ENCODE results near the gene ZNF688.
"Not testable (repeated sequence)": the region's sequence is repeated elsewhere in the genome, so short reads cannot be mapped to it uniquely, and the experiment has no call there.

The ZNF688 gene

DNA sequence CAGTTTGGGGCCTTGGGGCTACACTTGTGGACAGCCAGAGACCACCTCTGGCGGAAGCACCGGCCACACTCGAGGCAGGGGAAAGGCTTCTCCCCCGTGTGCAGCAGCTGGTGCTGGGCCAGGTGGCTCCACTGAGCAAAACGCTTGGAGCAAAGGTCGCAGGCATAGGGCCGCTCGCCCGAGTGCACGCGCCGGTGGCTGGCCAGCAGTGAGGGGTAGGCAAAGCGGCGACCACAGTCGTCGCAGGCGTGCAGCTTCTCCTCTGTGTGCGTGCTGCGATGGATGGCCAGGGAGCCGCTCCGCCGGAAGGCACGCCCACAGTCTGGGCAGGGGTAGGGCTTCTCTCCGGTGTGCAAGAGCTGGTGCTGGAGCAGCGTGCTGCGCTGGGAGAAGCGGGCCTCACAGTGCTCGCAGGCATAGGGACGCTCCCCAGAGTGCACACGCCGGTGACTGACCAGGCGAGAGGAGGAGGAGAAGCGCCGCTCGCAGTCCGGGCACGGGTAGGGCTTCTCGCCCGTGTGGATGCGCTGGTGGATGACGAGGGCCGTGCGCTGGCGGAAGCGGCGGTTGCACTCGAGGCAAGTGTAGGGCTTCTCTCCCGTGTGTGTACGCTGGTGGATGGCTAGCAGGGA lies 32.9 kb upstream of the ZNF688 start:
- Histone ChIP-seq H3K4me1 (ENCODE audit: control insufficient read depth, insufficient read depth, low read length, poor library complexity, severe bottlenecking) (peaks cover 5% of the 10 kb centered on the region), H3K36me3 (ENCODE audit: control insufficient read depth, insufficient read depth, low read length) (peaks cover 33% of the 10 kb centered on the region)

GRCh38 chr16:30603945-30604315 lies 32.4 kb upstream of the ZNF688 start:
- peaks cover under 1% of the 10 kb centered on the region for H3K4me1 ChIP-seq (ENCODE audit: control insufficient read depth, insufficient read depth, low read length, poor library complexity, severe bottlenecking)
- no peak for DNase-seq
- H3K36me3 ChIP-seq (ENCODE audit: control insufficient read depth, insufficient read depth, low read length), result peaks cover 33% of the 10 kb centered on the region
- no peak overlapping the region for H3K4me3 ChIP-seq (ENCODE audit: insufficient read depth, low read depth, low read length, poor library complexity, severe bottlenecking)
- H3K27ac ChIP-seq (ENCODE audit: insufficient read depth, low read length, poor library complexity, severe bottlenecking), result no peak overlapping the region
- H3K9me3 ChIP-seq (ENCODE audit: control insufficient read depth, low read length), result no peaks in the 10 kb centered on the region
- no peaks in the 10 kb centered on the region for H3K27me3 ChIP-seq (replicated peaks; ENCODE audit: control insufficient read depth, insufficient read depth, low read length, poor library complexity, severe bottlenecking)

More for the DNA sequence above, 32.9 kb upstream of the ZNF688 start:
- H3K27me3 ChIP-seq (replicated peaks; ENCODE audit: control insufficient read depth, insufficient read depth, low read length, poor library complexity, severe bottlenecking), result no peaks in the 10 kb centered on the region
- H3K27ac ChIP-seq (ENCODE audit: insufficient read depth, low read length, poor library complexity, severe bottlenecking), result no peak overlapping the region
- H3K4me3 ChIP-seq (ENCODE audit: insufficient read depth, low read depth, low read length, poor library complexity, severe bottlenecking), result no peak overlapping the region
- DNase-seq, result no peak
- no peaks in the 10 kb centered on the region for H3K9me3 ChIP-seq (ENCODE audit: control insufficient read depth, low read length)

DNA sequence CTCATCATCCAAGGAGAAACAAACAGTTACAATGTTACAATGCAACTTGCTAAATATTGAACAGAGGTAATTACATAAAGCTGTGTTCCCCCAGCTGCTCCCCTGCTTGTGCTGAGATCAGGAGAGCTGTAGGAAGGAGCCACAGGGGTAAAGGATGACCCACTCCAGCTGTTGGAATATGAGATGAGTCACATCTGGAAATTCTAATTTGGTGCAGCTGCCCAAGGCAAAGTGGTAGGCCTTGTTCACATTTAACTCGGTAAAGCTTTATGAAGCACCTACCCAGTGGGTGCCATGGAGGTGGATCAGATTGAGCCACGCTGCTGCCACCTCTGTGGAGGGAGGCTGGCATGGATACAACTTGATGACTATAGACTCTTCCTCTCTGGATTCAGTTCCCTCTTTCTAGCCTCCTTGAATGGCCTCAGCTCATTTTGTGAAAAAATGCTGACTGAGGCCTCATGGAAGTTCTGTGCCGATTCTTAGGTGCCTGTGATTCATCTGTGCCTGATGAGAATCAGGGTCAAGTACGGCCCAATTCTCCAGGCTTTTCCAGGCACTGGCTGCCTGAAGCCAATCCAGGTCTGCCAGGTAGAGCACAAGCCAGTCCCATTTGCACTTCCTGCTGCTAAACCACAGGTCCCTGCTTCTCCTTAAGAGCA lies 31.2 kb upstream of the ZNF688 start:
- Histone ChIP-seq H3K4me1 (ENCODE audit: control insufficient read depth, insufficient read depth, low read length, poor library complexity, severe bottlenecking) (no peaks in the 10 kb centered on the region), H3K36me3 (ENCODE audit: control insufficient read depth, insufficient read depth, low read length) (peaks cover 33% of the 10 kb centered on the region), H3K27ac (ENCODE audit: insufficient read depth, low read length, poor library complexity, severe bottlenecking) (no peak overlapping the region), H3K9me3 (ENCODE audit: control insufficient read depth, low read length) (no peaks in the 10 kb centered on the region), H3K4me3 (ENCODE audit: insufficient read depth, low read depth, low read length, poor library complexity, severe bottlenecking) (no peak overlapping the region), H3K27me3 (replicated peaks; ENCODE audit: control insufficient read depth, insufficient read depth, low read length, poor library complexity, severe bottlenecking) (no peaks in the 10 kb centered on the region)
- no peak for DNase-seq

GRCh38 chr16:30601966-30602365 lies 30.5 kb upstream of the ZNF688 start:
- H3K36me3 ChIP-seq (ENCODE audit: control insufficient read depth, insufficient read depth, low read length), result peaks cover 33% of the 10 kb centered on the region

GRCh38 chr16:30600929-30601328 lies 29.4 kb upstream of the ZNF688 start:
- no peak overlapping the region for H3K4me3 ChIP-seq (ENCODE audit: insufficient read depth, low read depth, low read length, poor library complexity, severe bottlenecking)
- DNase-seq, result no peak
- peaks cover 26% of the 10 kb centered on the region for H3K36me3 ChIP-seq (ENCODE audit: control insufficient read depth, insufficient read depth, low read length)
- H3K9me3 ChIP-seq (ENCODE audit: control insufficient read depth, low read length), result no peaks in the 10 kb centered on the region
- H3K4me1 ChIP-seq (ENCODE audit: control insufficient read depth, insufficient read depth, low read length, poor library complexity, severe bottlenecking), result no peaks in the 10 kb centered on the region
- H3K27me3 ChIP-seq (replicated peaks; ENCODE audit: control insufficient read depth, insufficient read depth, low read length, poor library complexity, severe bottlenecking), result no peaks in the 10 kb centered on the region
- H3K27ac ChIP-seq (ENCODE audit: insufficient read depth, low read length, poor library complexity, severe bottlenecking), result no peak overlapping the region

More at GRCh38 chr16:30601966-30602365, 30.5 kb upstream of the ZNF688 start:
- Histone ChIP-seq H3K4me1 (ENCODE audit: control insufficient read depth, insufficient read depth, low read length, poor library complexity, severe bottlenecking) (no peaks in the 10 kb centered on the region), H3K9me3 (ENCODE audit: control insufficient read depth, low read length) (no peaks in the 10 kb centered on the region), H3K27ac (ENCODE audit: insufficient read depth, low read length, poor library complexity, severe bottlenecking) (no peak overlapping the region), H3K4me3 (ENCODE audit: insufficient read depth, low read depth, low read length, poor library complexity, severe bottlenecking) (no peak overlapping the region), H3K27me3 (replicated peaks; ENCODE audit: control insufficient read depth, insufficient read depth, low read length, poor library complexity, severe bottlenecking) (no peaks in the 10 kb centered on the region)
- no peak for DNase-seq

- Histone ChIP-seq H3K4me1 (ENCODE audit: control insufficient read depth, insufficient read depth, low read length, poor library complexity, severe bottlenecking) (no peaks in the 10 kb centered on the region), H3K4me3 (ENCODE audit: insufficient read depth, low read depth, low read length, poor library complexity, severe bottlenecking) (no peak overlapping the region), H3K9me3 (ENCODE audit: control insufficient read depth, low read length) (no peaks in the 10 kb centered on the region), H3K27me3 (replicated peaks; ENCODE audit: control insufficient read depth, insufficient read depth, low read length, poor library complexity, severe bottlenecking) (no peaks in the 10 kb centered on the region), H3K27ac (ENCODE audit: insufficient read depth, low read length, poor library complexity, severe bottlenecking) (no peak overlapping the region), H3K36me3 (ENCODE audit: control insufficient read depth, insufficient read depth, low read length) (peaks cover 22% of the 10 kb centered on the region)
- DNase-seq, result no peak
These were observed 28.7 kb upstream of the ZNF688 start for GRCh38 chr16:30600215-30600614.

- H3K4me3 ChIP-seq (ENCODE audit: insufficient read depth, low read depth, low read length, poor library complexity, severe bottlenecking), result no peak overlapping the region
- H3K27ac ChIP-seq (ENCODE audit: insufficient read depth, low read length, poor library complexity, severe bottlenecking), result no peak overlapping the region
- DNase-seq, result no peak
- no peaks in the 10 kb centered on the region for H3K4me1 ChIP-seq (ENCODE audit: control insufficient read depth, insufficient read depth, low read length, poor library complexity, severe bottlenecking)
- no peaks in the 10 kb centered on the region for H3K36me3 ChIP-seq (ENCODE audit: control insufficient read depth, insufficient read depth, low read length)
- no peaks in the 10 kb centered on the region for H3K27me3 ChIP-seq (replicated peaks; ENCODE audit: control insufficient read depth, insufficient read depth, low read length, poor library complexity, severe bottlenecking)
- no peaks in the 10 kb centered on the region for H3K9me3 ChIP-seq (ENCODE audit: control insufficient read depth, low read length)
These were observed 21.4 kb upstream of the ZNF688 start for GRCh38 chr16:30592871-30593270.

- not testable (repeated sequence) for H3K27ac ChIP-seq (ENCODE audit: insufficient read depth, low read length, poor library complexity, severe bottlenecking); H3K27me3 ChIP-seq (replicated peaks; ENCODE audit: control insufficient read depth, insufficient read depth, low read length, poor library complexity, severe bottlenecking); H3K36me3 ChIP-seq (ENCODE audit: control insufficient read depth, insufficient read depth, low read length); H3K4me3 ChIP-seq (ENCODE audit: insufficient read depth, low read depth, low read length, poor library complexity, severe bottlenecking); H3K4me1 ChIP-seq (ENCODE audit: control insufficient read depth, insufficient read depth, low read length, poor library complexity, severe bottlenecking); DNase-seq; H3K9me3 ChIP-seq (ENCODE audit: control insufficient read depth, low read length)
These were observed 19.4 kb upstream of the ZNF688 start for GRCh38 chr16:30590869-30591268.

GRCh38 chr16:30589582-30589981 lies 18.1 kb upstream of the ZNF688 start:
- H3K27me3 ChIP-seq (replicated peaks; ENCODE audit: control insufficient read depth, insufficient read depth, low read length, poor library complexity, severe bottlenecking); H3K27ac ChIP-seq (ENCODE audit: insufficient read depth, low read length, poor library complexity, severe bottlenecking); H3K9me3 ChIP-seq (ENCODE audit: control insufficient read depth, low read length); H3K4me3 ChIP-seq (ENCODE audit: insufficient read depth, low read depth, low read length, poor library complexity, severe bottlenecking); DNase-seq; H3K36me3 ChIP-seq (ENCODE audit: control insufficient read depth, insufficient read depth, low read length): not testable (repeated sequence)
- peaks cover 13% of the 10 kb centered on the region for H3K4me1 ChIP-seq (ENCODE audit: control insufficient read depth, insufficient read depth, low read length, poor library complexity, severe bottlenecking)

GRCh38 chr16:30588651-30589050 lies 17.1 kb upstream of the ZNF688 start:
- Histone ChIP-seq H3K4me1 (ENCODE audit: control insufficient read depth, insufficient read depth, low read length, poor library complexity, severe bottlenecking) (peaks cover 13% of the 10 kb centered on the region), H3K27me3 (replicated peaks; ENCODE audit: control insufficient read depth, insufficient read depth, low read length, poor library complexity, severe bottlenecking) (no peaks in the 10 kb centered on the region), H3K27ac (ENCODE audit: insufficient read depth, low read length, poor library complexity, severe bottlenecking) (no peak overlapping the region), H3K9me3 (ENCODE audit: control insufficient read depth, low read length) (no peaks in the 10 kb centered on the region), H3K4me3 (ENCODE audit: insufficient read depth, low read depth, low read length, poor library complexity, severe bottlenecking) (no peak overlapping the region), H3K36me3 (ENCODE audit: control insufficient read depth, insufficient read depth, low read length) (no peaks in the 10 kb centered on the region)
- no peak for DNase-seq

Measured in effector memory CD4-positive, alpha-beta T cell (primary cell).